NCI-H2196 (cell line): ENCODE measurements around the gene FAM114A1.
"Not testable (repeated sequence)": the region's sequence is repeated elsewhere in the genome, so short reads cannot be mapped to it uniquely, and the experiment has no call there.

ENCODE experiments used
- DNase-seq: peaks from one replicate; lab custom pipeline; 2025; ENCODE audit not compliant: unreplicated experiment; lab: John Stamatoyannopoulos, UW

FAM114A1 gene

GRCh38 chr4:38898245-38898644 is 30.6 kb downstream of the FAM114A1 start:
- DNase-seq: no peak

DNA sequence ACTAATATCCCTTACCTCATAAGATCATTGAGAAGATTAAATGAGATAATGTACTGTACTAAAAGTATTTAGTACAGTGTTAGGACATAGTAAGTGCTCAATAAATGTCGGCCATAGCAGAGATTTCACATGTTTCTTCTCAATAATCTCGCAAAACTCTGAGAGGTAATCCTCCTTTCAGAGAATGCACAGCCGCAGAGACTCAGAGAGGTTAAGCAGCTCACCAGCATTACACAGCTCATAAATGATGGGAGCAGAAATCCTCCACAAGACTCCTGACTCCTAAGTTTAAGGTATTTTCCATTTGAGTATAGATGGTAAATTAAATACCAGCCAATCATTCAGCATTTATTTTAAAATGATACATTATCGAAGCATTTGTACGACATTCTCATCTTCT is 34.6 kb downstream of the FAM114A1 start:
- no peak for DNase-seq

DNA sequence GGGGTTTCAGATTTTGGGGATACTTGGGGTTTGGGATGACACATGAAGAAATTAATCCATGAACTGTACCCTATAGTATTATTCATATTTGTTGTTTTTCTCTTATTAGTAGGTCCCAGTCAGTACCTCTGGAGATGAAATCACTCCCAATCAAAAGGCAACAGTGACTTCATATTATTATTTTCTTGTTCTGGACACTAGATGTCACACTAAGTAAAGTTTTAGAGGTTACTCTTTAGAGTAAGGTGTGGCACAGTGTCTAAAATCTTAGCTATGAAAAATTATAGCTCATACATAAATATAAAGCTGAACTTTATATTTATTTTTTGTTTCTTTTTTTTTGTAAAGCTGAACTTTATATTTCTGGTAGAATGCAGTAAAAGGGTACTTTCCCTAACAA is 35.1 kb downstream of the FAM114A1 start:
- DNase-seq: peak; percentile 44

GRCh38 chr4:38904090-38904666 is 36.6 kb downstream of the FAM114A1 start:
- no peak for DNase-seq

DNA sequence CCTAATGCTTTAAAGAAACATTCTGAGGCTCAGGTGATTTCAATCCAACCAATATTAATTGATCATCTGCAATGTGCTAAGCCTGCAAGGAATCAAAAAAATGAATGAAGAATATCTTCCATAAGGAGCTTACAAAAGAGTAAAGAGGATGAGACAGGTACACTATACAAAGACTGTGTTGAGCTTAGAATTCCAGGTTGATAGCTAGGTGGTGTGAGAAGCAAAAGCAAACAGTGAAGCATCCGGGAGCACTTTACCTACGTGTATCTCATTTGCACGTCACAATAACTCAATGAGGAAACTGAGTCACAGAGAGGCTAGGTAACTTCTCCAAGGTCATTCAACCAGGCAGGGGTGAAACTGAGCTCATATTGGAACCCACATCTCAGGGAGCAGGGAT is 37.1 kb downstream of the FAM114A1 start:
- DNase-seq: no peak

- DNase-seq: no peak
Measured at GRCh38 chr4:38905652-38906385, 38.2 kb downstream of the FAM114A1 start.

GRCh38 chr4:38907696-38908270 is 40.2 kb downstream of the FAM114A1 start:
- no peak for DNase-seq

GRCh38 chr4:38909015-38909414 is 41.4 kb downstream of the FAM114A1 start:
- no peak for DNase-seq

- DNase-seq: no peak
Measured at GRCh38 chr4:38911257-38911656, 43.7 kb downstream of the FAM114A1 start.

- no peak for DNase-seq
Measured at GRCh38 chr4:38914854-38915253, 47.2 kb downstream of the FAM114A1 start.

DNA sequence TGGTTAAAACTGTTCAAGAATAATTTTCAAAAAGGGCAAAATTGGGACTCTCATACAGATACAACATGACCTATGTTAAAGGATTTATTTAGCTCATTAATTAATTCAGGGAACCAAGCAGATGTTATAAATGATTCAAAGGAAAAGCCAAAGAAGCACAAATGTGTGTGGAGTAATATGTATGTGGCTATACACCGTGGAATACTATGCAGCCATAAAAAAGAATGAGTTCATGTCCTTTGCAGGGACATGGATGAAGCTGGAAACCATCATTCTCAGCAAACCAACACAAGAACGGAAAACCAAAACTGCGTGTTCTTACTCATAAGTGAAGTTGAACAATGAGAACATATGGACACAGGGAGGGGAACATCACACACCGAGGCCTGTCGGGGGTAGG is 48.7 kb downstream of the FAM114A1 start:
- not testable (repeated sequence) for DNase-seq

GRCh38 chr4:38917481-38918025 is 49.9 kb downstream of the FAM114A1 start:
- DNase-seq: no peak

DNA sequence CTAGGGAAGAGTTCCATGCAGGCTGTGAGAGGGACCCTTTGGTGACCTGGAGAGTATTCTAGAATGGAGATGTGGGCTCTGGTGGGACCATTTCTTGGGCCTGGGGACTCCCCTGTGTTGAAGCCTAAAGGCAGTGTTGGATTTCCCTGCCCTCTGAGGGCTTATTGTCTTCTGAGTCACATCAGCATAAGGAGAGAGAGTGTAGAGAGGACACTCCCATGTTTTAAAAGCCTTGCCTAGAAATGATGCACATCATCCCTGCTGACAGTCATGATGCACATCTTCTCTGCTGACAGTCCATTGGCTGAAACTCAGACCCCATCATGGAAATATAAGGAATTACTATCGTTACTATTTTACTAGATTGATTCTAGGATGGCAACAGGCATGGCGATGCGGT is 51.9 kb downstream of the FAM114A1 start:
- DNase-seq: no peak

GRCh38 chr4:38920186-38920585 is 52.6 kb downstream of the FAM114A1 start:
- DNase-seq: no peak

GRCh38 chr4:38920677-38921076 is 53.1 kb downstream of the FAM114A1 start:
- DNase-seq: no peak

DNA sequence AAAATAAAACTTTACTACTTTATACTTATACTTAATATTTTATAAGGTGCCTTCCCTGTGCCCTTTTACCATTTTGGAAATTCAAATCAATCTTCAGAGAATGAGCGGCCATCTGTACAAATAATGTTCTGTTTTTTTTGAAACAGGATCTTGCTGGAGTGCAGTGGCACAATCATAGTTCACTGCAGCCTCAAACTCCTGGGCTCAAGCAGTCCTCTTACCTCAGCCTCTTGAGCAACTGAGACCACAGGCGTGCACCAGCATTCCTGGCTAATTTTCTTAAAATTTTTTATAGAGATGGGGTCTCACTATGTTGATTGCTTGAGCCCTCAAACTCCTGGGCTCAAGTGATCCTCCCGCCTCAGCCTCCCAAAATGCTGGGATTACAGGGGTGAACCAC is 53.5 kb downstream of the FAM114A1 start:
- no peak for DNase-seq

DNA sequence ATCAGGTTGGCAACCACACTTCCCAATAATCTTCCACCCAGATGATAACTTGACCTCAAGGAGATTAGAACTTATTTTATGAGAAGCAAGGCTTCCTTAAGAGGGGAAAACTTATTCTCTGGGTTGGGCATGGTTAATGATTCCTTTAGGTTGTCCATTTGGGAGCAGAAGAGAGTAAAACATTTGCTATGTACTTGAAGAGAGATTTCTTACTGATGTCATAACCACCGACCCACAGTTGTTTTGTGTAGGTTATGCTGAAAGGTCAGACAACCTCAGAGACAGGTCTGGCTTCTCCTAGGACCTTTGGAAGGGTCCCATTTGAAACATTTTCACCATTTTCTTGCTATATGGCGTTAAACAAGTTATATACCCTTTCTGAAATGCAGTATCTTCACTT is 56.1 kb downstream of the FAM114A1 start:
- no peak for DNase-seq

DNA sequence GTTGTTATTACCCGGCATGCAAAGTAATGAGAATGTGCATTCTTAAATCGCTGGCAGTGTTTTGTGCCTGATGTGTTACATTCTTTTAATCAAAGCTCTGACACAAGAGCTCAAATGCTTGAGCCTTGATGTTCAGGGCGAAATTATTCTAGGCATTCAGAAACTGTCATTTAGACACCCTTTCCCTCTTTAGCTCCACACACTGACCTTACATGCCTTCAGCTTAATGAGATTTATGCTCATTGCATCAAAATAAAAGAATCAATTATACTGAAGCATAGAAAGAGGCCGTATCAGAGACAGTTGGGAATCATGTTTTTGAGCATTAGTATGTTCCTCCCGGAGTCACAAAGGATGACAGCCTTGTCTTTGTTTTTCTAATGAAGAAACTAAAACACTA is 56.7 kb downstream of the FAM114A1 start:
- DNase-seq: no peak

DNA sequence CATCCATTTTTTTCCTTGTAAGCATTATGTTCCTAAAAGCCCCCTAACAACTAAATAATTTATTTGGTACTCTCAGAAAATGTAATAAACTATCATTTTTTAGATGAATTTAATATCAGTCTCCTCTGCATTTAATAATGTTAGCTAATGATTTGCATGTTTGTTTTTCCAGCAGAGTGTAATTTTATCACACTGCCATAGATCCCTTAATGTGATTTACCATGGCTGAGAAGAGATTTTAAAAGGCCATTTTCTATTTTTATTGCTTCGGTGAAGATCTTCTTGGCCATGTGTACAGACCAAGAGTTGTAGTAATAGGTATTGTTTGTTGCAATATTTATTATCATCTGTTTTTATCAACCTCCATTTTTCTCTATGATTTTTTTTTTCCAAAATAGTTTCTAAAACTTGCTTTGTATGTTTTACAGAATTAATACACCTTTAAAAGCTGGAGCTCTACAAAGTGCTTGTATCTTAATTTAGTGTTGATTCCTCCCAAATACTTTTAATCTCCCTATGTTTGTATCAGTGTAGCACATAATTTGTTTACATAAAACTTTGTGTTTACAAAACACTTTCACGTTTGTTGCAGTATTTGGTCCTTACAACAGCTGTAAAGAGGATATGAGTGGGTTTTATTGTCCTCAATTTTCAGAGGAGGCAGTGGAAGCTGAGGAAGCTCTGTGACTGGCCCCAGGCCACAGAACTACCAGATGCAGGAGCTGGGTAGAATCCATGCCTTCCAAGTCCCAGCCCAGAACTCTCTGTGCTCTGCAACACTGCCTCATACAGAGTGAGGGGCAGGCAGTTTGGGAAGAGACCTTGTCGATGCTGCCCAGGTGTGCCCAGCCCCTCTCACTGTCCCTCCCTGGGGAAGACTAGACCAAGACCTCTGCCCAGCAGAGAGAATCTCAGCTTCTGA is 58.1 kb downstream of the FAM114A1 start:
- no peak for DNase-seq

DNA sequence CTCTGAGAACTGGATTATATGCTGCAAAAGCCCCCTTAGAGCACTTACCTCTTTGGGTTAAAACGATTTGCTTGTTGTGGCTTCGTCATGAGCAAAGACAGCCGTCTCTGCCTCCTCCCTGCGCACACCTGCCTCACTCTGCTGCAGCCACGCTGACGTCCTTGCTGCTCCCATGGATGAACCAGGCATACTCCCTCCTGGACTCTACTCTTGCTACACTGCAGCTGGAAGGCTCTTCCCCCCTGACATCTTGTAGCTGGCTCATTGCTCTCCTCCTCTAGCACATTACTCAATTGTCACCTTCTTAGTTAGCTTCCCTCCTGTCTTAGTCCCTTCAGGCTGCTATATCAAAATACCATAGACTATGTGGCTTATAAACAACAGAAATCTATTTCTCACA is 59.3 kb downstream of the FAM114A1 start:
- DNase-seq: no peak

GRCh38 chr4:38928568-38928967 is 61.0 kb downstream of the FAM114A1 start:
- no peak for DNase-seq
